Liver (tissue), 9 donors: ENCODE measurements around the gene TNRC6B. TPM values are rescaled to one million over a fixed set of nuclear protein-coding genes. Genes with fewer than 3 reads are reported as not detected.

ENCODE experiments used
- DNase-seq: peaks from one replicate; pipeline ENCODE4 v3.0.0-alpha.2; 2017; ENCODE audit warnings: low spot score
- H3K27ac ChIP-seq, 2 donors: one replicate each; pipeline ENCODE4 v1.7.0; 2013; ENCODE audit warnings: inconsistent platforms in 2 of 2, low read length in 2 of 2, control low read depth in 1 of 2, low read depth in 1 of 2, mild to moderate bottlenecking in 1 of 2
- H3K27me3 ChIP-seq, 4 donors: one replicate each; pipeline versions ENCODE4 v1.6.1 to v1.7.0; 2013; ENCODE audit warnings: low read length in 3 of 4, inconsistent platforms in 1 of 4, mild to moderate bottlenecking in 1 of 4, moderate library complexity in 1 of 4; ENCODE audit not compliant: control insufficient read depth in 4 of 4, insufficient read depth in 4 of 4
- H3K36me3 ChIP-seq, 4 donors: one replicate each; pipeline versions ENCODE4 v1.6.1 to v1.7.0; 2013; ENCODE audit warnings: low read length in 3 of 4, mild to moderate bottlenecking in 3 of 4, low read depth in 1 of 4, moderate library complexity in 1 of 4; ENCODE audit not compliant: control insufficient read depth in 4 of 4, insufficient read depth in 3 of 4
- H3K4me1 ChIP-seq, 4 donors: one replicate each; pipeline versions ENCODE4 v1.6.1 to v1.7.0; 2013; ENCODE audit warnings: low read length in 3 of 4, mild to moderate bottlenecking in 3 of 4, moderate library complexity in 1 of 4; ENCODE audit not compliant: control insufficient read depth in 4 of 4, insufficient read depth in 4 of 4
- H3K4me3 ChIP-seq, 3 donors: one replicate each; pipeline versions ENCODE4 v1.6.1 to v1.7.0; 2013; ENCODE audit warnings: low read length in 3 of 3, control low read depth in 1 of 3, low read depth in 1 of 3, mild to moderate bottlenecking in 1 of 3
- H3K9ac ChIP-seq, 2 donors: one replicate each; pipeline ENCODE4 v1.7.0; 2013; ENCODE audit warnings: low read length in 2 of 2, mild to moderate bottlenecking in 2 of 2, moderate library complexity in 2 of 2, control low read depth in 1 of 2, low read depth in 1 of 2
- H3K9me3 ChIP-seq, 4 donors: one replicate each; pipeline versions ENCODE4 v1.6.1 to v1.7.0; 2013; ENCODE audit warnings: low read length in 3 of 4; ENCODE audit not compliant: control insufficient read depth in 4 of 4
- EGR1 ChIP-seq, 2 donors: IDR thresholded peaks; 2 replicates each; pipeline ENCODE4 v1.6.1; 2016 to 2018; ENCODE audit warnings: antibody characterized with exemption in 2 of 2, low read depth in 2 of 2
- FOXA1 ChIP-seq: IDR thresholded peaks from 2 replicates; pipeline ENCODE4 v1.6.1; 2016; ENCODE audit warnings: antibody characterized with exemption
- FOXA2 ChIP-seq: IDR thresholded peaks from 2 replicates; pipeline ENCODE4 v1.6.1; 2016; ENCODE audit warnings: antibody characterized with exemption
- HNF4A ChIP-seq, 2 donors: conservative IDR thresholded peaks; 2 replicates each; pipeline ENCODE4 v1.6.1; 2016; ENCODE audit warnings: antibody characterized with exemption in 2 of 2, mild to moderate bottlenecking in 2 of 2
- HNF4G ChIP-seq: IDR thresholded peaks from 2 replicates; pipeline ENCODE4 v1.6.1; 2016; ENCODE audit warnings: antibody characterized with exemption
- JUND ChIP-seq, 2 donors: IDR thresholded peaks; 2 replicates each; pipeline ENCODE4 v1.6.1; 2016; ENCODE audit warnings: antibody characterized with exemption in 2 of 2
- NR2F2 ChIP-seq: IDR thresholded peaks from 2 replicates; pipeline ENCODE4 v1.6.1; 2016; ENCODE audit warnings: antibody characterized with exemption
- RXRA ChIP-seq, 2 donors: IDR thresholded peaks; 2 replicates each; pipeline ENCODE4 v1.6.1; 2017 to 2018; ENCODE audit warnings: antibody characterized with exemption in 2 of 2, mild to moderate bottlenecking in 1 of 2
- SP1 ChIP-seq: IDR thresholded peaks from 2 replicates; pipeline ENCODE4 v1.6.1; 2018; ENCODE audit warnings: antibody characterized with exemption, mild to moderate bottlenecking
- TAF1 ChIP-seq: conservative IDR thresholded peaks from 2 replicates; pipeline ENCODE4 v1.6.1; 2016; ENCODE audit warnings: antibody characterized with exemption, mild to moderate bottlenecking
- YY1 ChIP-seq: IDR thresholded peaks from 2 replicates; pipeline ENCODE4 v1.6.1; 2016; ENCODE audit warnings: antibody characterized with exemption, mild to moderate bottlenecking
- WGBS: extraction: QIAGEN DNeasy Blood & Tissue Kit; methylation state at CpG from one replicate; pipeline ENCODE4 v1.1.7; 2013; 5-methylcytosine and 5-hydroxymethylcytosine counted together
- polyA plus RNA-seq, 2 donors: library from polyadenylated mRNA; stranded (reverse) in 1 of 2; unstranded in 1 of 2; fragments of 200-250 nt in 1 of 2; fragments of >200 nt in 1 of 2; fragmentation: Nextera tagmentation in 1 of 2; extraction: Ambion mirVana in 1 of 2; gene quantifications; one replicate each; pipeline versions ENCODE4 v1.2.1 to v1.2.3, GENCODE V29; 2013 to 2015
- total RNA-seq, 2 donors: library from RNA; depleted of rRNA; stranded (reverse); fragments of >200 nt; gene quantifications; one replicate each; pipeline ENCODE4 v1.2.3, GENCODE V29; 2014
- TF ChIP-seq, protein P1 (sequence below): IDR thresholded peaks from 2 replicates; pipeline ENCODE4 v1.6.1; 2016; ENCODE audit warnings: antibody characterized with exemption
- TF ChIP-seq, protein P2 (sequence below): IDR thresholded peaks from 2 replicates; pipeline ENCODE4 v1.6.1; 2016; ENCODE audit warnings: antibody characterized with exemption, mild to moderate bottlenecking
- TF ChIP-seq, protein P3 (sequence below): IDR thresholded peaks from 2 replicates; pipeline ENCODE4 v1.6.1; 2016; ENCODE audit warnings: antibody characterized with exemption
- donor health status: healthy.
- donor health status: healthy.
- donor health status: healthy.
- donor health status: healthy.
- donor health status: healthy.

TNRC6B gene
- total and polyA plus RNA-seq, 4 donors: 4.6 to 39.1 (median 26.4) TPM

GRCh38 chr22:40322818-40323447 is 145.2 kb downstream of the TNRC6B start:
- Histone ChIP-seq H3K27me3 (no peaks in the 10 kb centered on the region), H3K9ac (no peak overlapping the region), H3K36me3 (peaks cover 6 to 42% (median 35%) of the 10 kb centered on the region in 4 donors), H3K9me3 (no peaks in the 10 kb centered on the region), H3K4me1 (no peaks in the 10 kb centered on the region), H3K27ac (no peak overlapping the region), H3K4me3 (no peak overlapping the region)
- WGBS: 89% methylated on average over 17 of the region's 17 CpGs
- no peak for DNase-seq
- TF ChIP-seq HNF4G (no peak), TAF1 (no peak), NR2F2 (peak; percentile 73), EGR1 (IDR thresholded peaks at IDR 0.05; ENCODE audit: low read depth in 2 of 2) (no peak), FOXA1 (no peak)
- TF ChIP-seq, protein P1, sequence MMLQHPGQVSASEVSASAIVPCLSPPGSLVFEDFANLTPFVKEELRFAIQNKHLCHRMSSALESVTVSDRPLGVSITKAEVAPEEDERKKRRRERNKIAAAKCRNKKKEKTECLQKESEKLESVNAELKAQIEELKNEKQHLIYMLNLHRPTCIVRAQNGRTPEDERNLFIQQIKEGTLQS: no peak

GRCh38 chr22:40323681-40324171 is 146.0 kb downstream of the TNRC6B start:
- no peaks in the 10 kb centered on the region for H3K4me1 ChIP-seq

More at GRCh38 chr22:40323681-40324171, 146.0 kb downstream of the TNRC6B start:
- Histone ChIP-seq H3K36me3 (peaks cover 4 to 42% (median 32%) of the 10 kb centered on the region in 4 donors), H3K27ac (peak overlapping the region in 1 of 2 donors; percentile 28), H3K27me3 (no peaks in the 10 kb centered on the region), H3K4me3 (no peak overlapping the region), H3K9ac (no peak overlapping the region), H3K9me3 (no peaks in the 10 kb centered on the region)
- no peak for DNase-seq
- 92% methylated on average over 8 of the region's 8 CpGs for WGBS
- TF ChIP-seq YY1 (no peak), NR2F2 (no peak), FOXA1 (no peak), EGR1 (IDR thresholded peaks at IDR 0.05; ENCODE audit: low read depth in 2 of 2) (no peak), JUND (IDR thresholded peaks at IDR 0.05) (no peak), SP1 (no peak), FOXA2 (no peak), HNF4A (conservative IDR thresholded peaks at IDR 0.05) (no peak), RXRA (IDR thresholded peaks at IDR 0.05) (no peak)
- TF ChIP-seq, protein P1: no peak
- TF ChIP-seq, protein P2, sequence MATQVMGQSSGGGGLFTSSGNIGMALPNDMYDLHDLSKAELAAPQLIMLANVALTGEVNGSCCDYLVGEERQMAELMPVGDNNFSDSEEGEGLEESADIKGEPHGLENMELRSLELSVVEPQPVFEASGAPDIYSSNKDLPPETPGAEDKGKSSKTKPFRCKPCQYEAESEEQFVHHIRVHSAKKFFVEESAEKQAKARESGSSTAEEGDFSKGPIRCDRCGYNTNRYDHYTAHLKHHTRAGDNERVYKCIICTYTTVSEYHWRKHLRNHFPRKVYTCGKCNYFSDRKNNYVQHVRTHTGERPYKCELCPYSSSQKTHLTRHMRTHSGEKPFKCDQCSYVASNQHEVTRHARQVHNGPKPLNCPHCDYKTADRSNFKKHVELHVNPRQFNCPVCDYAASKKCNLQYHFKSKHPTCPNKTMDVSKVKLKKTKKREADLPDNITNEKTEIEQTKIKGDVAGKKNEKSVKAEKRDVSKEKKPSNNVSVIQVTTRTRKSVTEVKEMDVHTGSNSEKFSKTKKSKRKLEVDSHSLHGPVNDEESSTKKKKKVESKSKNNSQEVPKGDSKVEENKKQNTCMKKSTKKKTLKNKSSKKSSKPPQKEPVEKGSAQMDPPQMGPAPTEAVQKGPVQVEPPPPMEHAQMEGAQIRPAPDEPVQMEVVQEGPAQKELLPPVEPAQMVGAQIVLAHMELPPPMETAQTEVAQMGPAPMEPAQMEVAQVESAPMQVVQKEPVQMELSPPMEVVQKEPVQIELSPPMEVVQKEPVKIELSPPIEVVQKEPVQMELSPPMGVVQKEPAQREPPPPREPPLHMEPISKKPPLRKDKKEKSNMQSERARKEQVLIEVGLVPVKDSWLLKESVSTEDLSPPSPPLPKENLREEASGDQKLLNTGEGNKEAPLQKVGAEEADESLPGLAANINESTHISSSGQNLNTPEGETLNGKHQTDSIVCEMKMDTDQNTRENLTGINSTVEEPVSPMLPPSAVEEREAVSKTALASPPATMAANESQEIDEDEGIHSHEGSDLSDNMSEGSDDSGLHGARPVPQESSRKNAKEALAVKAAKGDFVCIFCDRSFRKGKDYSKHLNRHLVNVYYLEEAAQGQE: no peak
- TF ChIP-seq, protein P3, sequence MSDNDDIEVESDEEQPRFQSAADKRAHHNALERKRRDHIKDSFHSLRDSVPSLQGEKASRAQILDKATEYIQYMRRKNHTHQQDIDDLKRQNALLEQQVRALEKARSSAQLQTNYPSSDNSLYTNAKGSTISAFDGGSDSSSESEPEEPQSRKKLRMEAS: no peak
